GM12892 (cell line): Measurements from ENCODE around the gene ABLIM2.

ENCODE experiments used
- DNase-seq: peaks from one replicate; pipeline ENCODE4 v3.0.0; 2011; ENCODE audit not compliant: insufficient read length
- FAIRE-seq: peaks from 2 replicates; lab custom pipeline; 2011; peaks lifted over from hg19 to GRCh38; lab: Jason Lieb, UNC
- POLR2AphosphoS5 ChIP-seq: IDR thresholded peaks from 2 replicates; pipeline ENCODE4 v1.6.1; 2011; ENCODE audit warnings: low read depth, low read length, control low read depth
- TAF1 ChIP-seq: IDR thresholded peaks from 2 replicates; pipeline ENCODE4 v1.6.1; 2011; ENCODE audit warnings: low read depth, mild to moderate bottlenecking, control low read depth, low read length, borderline replicate concordance

Gene ABLIM2

GRCh38 chr4:7917669-7918068, 240.9 kb downstream of the ABLIM2 start:
- no peak for TF ChIP-seq TAF1
- TF ChIP-seq POLR2AphosphoS5 = no peak
- no peak for DNase-seq
- no peak for FAIRE-seq

- DNase-seq (no peak), FAIRE-seq (no peak)
- TF ChIP-seq POLR2AphosphoS5 = no peak
Measured at GRCh38 chr4:7915875-7916242, 242.8 kb downstream of the ABLIM2 start.
